Adrenal gland (tissue), 5 donors: ENCODE measurements around the gene MUC2.

ENCODE experiments used
- POLR2A ChIP-seq, 2 donors: fragments of 450-650 bp; IDR thresholded peaks; one replicate each; pipeline ENCODE4 v1.6.1; 2017; ENCODE audit warnings: antibody characterized with exemption in 2 of 2, mild to moderate bottlenecking in 2 of 2, moderate library complexity in 1 of 2
- TF ChIP-seq, protein P1 (sequence below), 6 experiments: fragments of 450-650 bp in 4 of 6; fragments of 200-600 bp in 2 of 6; sonication (generic) in 1 of 6; IDR thresholded peaks; 1 replicate in 5 of 6; 2 replicates in 1 of 6; pipeline versions ENCODE4 v1.5.1 to v1.8.0; 2016 to 2021; ENCODE audit warnings: antibody characterized with exemption in 6 of 6, mild to moderate bottlenecking in 2 of 6, moderate library complexity in 1 of 6
- donor health status: DM: no; HTN: no; CAD: no.

- TF ChIP-seq, protein P1, sequence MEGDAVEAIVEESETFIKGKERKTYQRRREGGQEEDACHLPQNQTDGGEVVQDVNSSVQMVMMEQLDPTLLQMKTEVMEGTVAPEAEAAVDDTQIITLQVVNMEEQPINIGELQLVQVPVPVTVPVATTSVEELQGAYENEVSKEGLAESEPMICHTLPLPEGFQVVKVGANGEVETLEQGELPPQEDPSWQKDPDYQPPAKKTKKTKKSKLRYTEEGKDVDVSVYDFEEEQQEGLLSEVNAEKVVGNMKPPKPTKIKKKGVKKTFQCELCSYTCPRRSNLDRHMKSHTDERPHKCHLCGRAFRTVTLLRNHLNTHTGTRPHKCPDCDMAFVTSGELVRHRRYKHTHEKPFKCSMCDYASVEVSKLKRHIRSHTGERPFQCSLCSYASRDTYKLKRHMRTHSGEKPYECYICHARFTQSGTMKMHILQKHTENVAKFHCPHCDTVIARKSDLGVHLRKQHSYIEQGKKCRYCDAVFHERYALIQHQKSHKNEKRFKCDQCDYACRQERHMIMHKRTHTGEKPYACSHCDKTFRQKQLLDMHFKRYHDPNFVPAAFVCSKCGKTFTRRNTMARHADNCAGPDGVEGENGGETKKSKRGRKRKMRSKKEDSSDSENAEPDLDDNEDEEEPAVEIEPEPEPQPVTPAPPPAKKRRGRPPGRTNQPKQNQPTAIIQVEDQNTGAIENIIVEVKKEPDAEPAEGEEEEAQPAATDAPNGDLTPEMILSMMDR (IDR thresholded peaks at IDR 0.05): no peak
- TF ChIP-seq POLR2A (IDR thresholded peaks at IDR 0.05): no peak
Measured at GRCh38 chr11:1034456-1035295, 40.0 kb upstream of the MUC2 start.
